SK-N-SH treated with all-trans-retinoic acid at 6 μM for 48 hours (cell line): ENCODE results near the gene ZSWIM5.
"Not testable (repeated sequence)": the region's sequence is repeated elsewhere in the genome, so short reads cannot be mapped to it uniquely, and the experiment has no call there.

Experiments used
- ARNTL ChIP-seq: fragments of 450-650 bp; formaldehyde crosslinking; IDR thresholded peaks from 2 replicates; pipeline ENCODE4 v1.5.0; 2020; ENCODE audit warnings: low read depth, mild to moderate bottlenecking, moderate library complexity, borderline replicate concordance
- CSDC2 ChIP-seq: fragments of 250-450 bp; sonication (Bioruptor Pico); IDR thresholded peaks from 2 replicates; pipeline ENCODE4 v1.5.0; 2020; ENCODE audit warnings: mild to moderate bottlenecking, moderate library complexity
- CSRNP3 ChIP-seq: fragments of 250-450 bp; sonication (Bioruptor Pico); IDR thresholded peaks from 2 replicates; pipeline ENCODE4 v1.5.1; 2021; ENCODE audit warnings: mild to moderate bottlenecking, moderate library complexity
- ESRRG ChIP-seq: fragments of 250-450 bp; sonication (Bioruptor Pico); IDR thresholded peaks from 2 replicates; pipeline ENCODE4 v1.6.1; 2021; ENCODE audit warnings: mild to moderate bottlenecking
- RARB ChIP-seq: fragments of 250-450 bp; sonication (Bioruptor Pico); IDR thresholded peaks from 2 replicates; pipeline ENCODE4 v1.8.0; 2021; ENCODE audit warnings: mild to moderate bottlenecking, moderate library complexity
- TOX ChIP-seq: fragments of 250-450 bp; sonication (Bioruptor Pico); IDR thresholded peaks from 2 replicates; pipeline ENCODE4 v1.8.0; 2021; ENCODE audit warnings: mild to moderate bottlenecking, moderate library complexity, borderline replicate concordance
- ZC3H10 ChIP-seq: fragments of 250-450 bp; sonication (Bioruptor Pico); IDR thresholded peaks from 2 replicates; pipeline ENCODE4 v1.5.1; 2021; ENCODE audit warnings: mild to moderate bottlenecking, moderate library complexity
- ZFP3 ChIP-seq: fragments of 250-450 bp; sonication (Bioruptor Pico); IDR thresholded peaks from 2 replicates; pipeline ENCODE4 v1.5.0; 2020; ENCODE audit warnings: mild to moderate bottlenecking, moderate library complexity
- ZFP30 ChIP-seq: fragments of 450-650 bp; formaldehyde crosslinking; IDR thresholded peaks from 2 replicates; pipeline ENCODE4 v1.5.0; 2022; ENCODE audit warnings: mild to moderate bottlenecking, moderate library complexity
- ZNF565 ChIP-seq: fragments of 450-650 bp; formaldehyde crosslinking; conservative IDR thresholded peaks from 2 replicates; pipeline ENCODE4 v1.5.0; 2020; ENCODE audit warnings: low read depth, mild to moderate bottlenecking, moderate library complexity

DNA sequence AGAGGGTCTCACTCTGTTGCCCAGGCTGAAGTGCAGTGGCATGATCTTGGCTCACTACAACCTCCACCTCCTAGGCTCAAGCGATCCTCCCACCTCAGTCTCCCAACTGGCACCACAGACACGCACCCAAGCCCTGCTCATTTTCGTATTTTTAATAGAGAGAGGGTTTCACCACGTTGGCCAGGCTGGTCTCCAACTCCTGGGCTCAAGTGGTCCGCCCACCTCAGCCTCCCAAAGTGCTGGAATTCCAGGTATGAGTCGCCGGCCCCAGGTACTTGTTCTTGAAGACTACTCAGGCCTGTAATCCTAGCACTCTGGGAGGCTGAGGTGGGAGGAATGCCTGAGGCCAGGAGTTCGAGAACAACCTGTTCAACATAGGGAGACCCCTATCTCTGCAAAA, 204.8 kb downstream of the ZSWIM5 start:
- not testable (repeated sequence) for TF ChIP-seq ZNF565; CSRNP3 (CRISPR knock-in tag); RARB (CRISPR knock-in tag); ZFP3 (CRISPR knock-in tag); CSDC2 (CRISPR knock-in tag); ARNTL (CRISPR knock-in tag); TOX (CRISPR knock-in tag); ZC3H10 (CRISPR knock-in tag); ESRRG (CRISPR knock-in tag); ZFP30
